B cell (primary cell): Measurements from ENCODE around the gene CMPK1.

Experiments
- EZH2 ChIP-seq: IDR thresholded peaks from 2 replicates; pipeline ENCODE4 v1.6.1; 2012; ENCODE audit warnings: borderline replicate concordance, low read depth, mild to moderate bottlenecking, moderate library complexity, low read length; ENCODE audit not compliant: insufficient read depth, poor library complexity, severe bottlenecking
- TF ChIP-seq, protein P1 (sequence below): fragments of 200-600 bp; IDR thresholded peaks from one replicate; pipeline ENCODE4 v1.8.0; 2022; ENCODE audit warnings: antibody characterized with exemption, mild to moderate bottlenecking

- TF ChIP-seq, protein P1, sequence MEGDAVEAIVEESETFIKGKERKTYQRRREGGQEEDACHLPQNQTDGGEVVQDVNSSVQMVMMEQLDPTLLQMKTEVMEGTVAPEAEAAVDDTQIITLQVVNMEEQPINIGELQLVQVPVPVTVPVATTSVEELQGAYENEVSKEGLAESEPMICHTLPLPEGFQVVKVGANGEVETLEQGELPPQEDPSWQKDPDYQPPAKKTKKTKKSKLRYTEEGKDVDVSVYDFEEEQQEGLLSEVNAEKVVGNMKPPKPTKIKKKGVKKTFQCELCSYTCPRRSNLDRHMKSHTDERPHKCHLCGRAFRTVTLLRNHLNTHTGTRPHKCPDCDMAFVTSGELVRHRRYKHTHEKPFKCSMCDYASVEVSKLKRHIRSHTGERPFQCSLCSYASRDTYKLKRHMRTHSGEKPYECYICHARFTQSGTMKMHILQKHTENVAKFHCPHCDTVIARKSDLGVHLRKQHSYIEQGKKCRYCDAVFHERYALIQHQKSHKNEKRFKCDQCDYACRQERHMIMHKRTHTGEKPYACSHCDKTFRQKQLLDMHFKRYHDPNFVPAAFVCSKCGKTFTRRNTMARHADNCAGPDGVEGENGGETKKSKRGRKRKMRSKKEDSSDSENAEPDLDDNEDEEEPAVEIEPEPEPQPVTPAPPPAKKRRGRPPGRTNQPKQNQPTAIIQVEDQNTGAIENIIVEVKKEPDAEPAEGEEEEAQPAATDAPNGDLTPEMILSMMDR = no peak
- TF ChIP-seq EZH2 = no peak
Measured at GRCh38 chr1:47384083-47384482, 50.5 kb downstream of the CMPK1 start.
